Uterus (tissue), 4 donors: Measurements from ENCODE around the gene PRDM11. TPM values are rescaled to one million over a fixed set of nuclear protein-coding genes. Genes with fewer than 3 reads are reported as not detected.

ENCODE experiments used
- DNase-seq, 2 donors: peaks; one replicate each; pipeline ENCODE4 v3.0.0-alpha.2; 2019 to 2020
- H3K27ac ChIP-seq, 2 donors: fragments of 200-600 bp; sonication (generic); 1 replicate in 1 of 2; 2 replicates in 1 of 2; pipeline ENCODE4 v1.5.1; 2016 to 2018
- H3K27me3 ChIP-seq, 2 donors: fragments of 200-600 bp; sonication (generic); one replicate each; pipeline ENCODE4 v1.5.1; 2018 to 2019; ENCODE audit warnings: control low read depth in 1 of 2
- H3K36me3 ChIP-seq, 2 donors: fragments of 200-600 bp; sonication (generic); one replicate each; pipeline ENCODE4 v1.5.1; 2019; ENCODE audit warnings: control low read depth in 1 of 2
- H3K4me1 ChIP-seq, 2 donors: fragments of 200-600 bp; sonication (generic); one replicate each; pipeline ENCODE4 v1.5.1; 2018 to 2019; ENCODE audit warnings: control low read depth in 1 of 2
- H3K4me3 ChIP-seq, 2 donors: fragments of 200-600 bp; sonication (generic); 1 replicate in 1 of 2; 2 replicates in 1 of 2; pipeline ENCODE4 v1.5.1; 2018 to 2019; ENCODE audit warnings: mild to moderate bottlenecking in 1 of 2
- H3K9me3 ChIP-seq, 2 donors: fragments of 200-600 bp; sonication (generic); one replicate each; pipeline ENCODE4 v1.5.1; 2019; ENCODE audit warnings: control low read depth in 1 of 2
- CTCF ChIP-seq, 4 experiments: fragments of 200-600 bp in 2 of 4; fragments of 450-650 bp in 2 of 4; sonication (generic) in 2 of 4; IDR thresholded peaks; one replicate each; pipeline ENCODE4 v1.5.1; 2016 to 2019; ENCODE audit warnings: antibody characterized with exemption in 4 of 4, mild to moderate bottlenecking in 2 of 4, moderate library complexity in 1 of 4
- POLR2A ChIP-seq, 2 donors: fragments of 450-650 bp; IDR thresholded peaks; one replicate each; pipeline ENCODE4 v1.6.1; 2016; ENCODE audit warnings: antibody characterized with exemption in 2 of 2, mild to moderate bottlenecking in 1 of 2, moderate library complexity in 1 of 2
- intact Hi-C: fragments of 100-400 bp; cut with DNase I; formaldehyde crosslinking; loops from one replicate; pipeline ENCODE4 v1.15.1; 2023; ENCODE audit warnings: low total_unique reads
- total RNA-seq, 4 donors: library from RNA; depleted of rRNA in 3 of 4; stranded (reverse); fragments of >200 nt in 3 of 4; gene quantifications; one replicate each; pipeline versions ENCODE4 v1.1.0 to v1.2.4, GENCODE V29; 2014 to 2023
- donor health status: DM: yes; HTN: yes; CAD: no.

PRDM11 gene
- total RNA-seq, 4 donors from 2014 or later = 7.4 to 318 (median 58.5) TPM

- no peaks in the 10 kb centered on the region for H3K36me3 ChIP-seq
- H3K9me3 ChIP-seq = no peaks in the 10 kb centered on the region
- no peak overlapping the region for H3K4me3 ChIP-seq
- no peak overlapping the region for H3K27ac ChIP-seq
- TF ChIP-seq CTCF (IDR thresholded peaks at IDR 0.05) (no peak), POLR2A (IDR thresholded peaks at IDR 0.05) (no peak)
- intact Hi-C loops = loop anchor here (10.0 kb wide), 1 partner anchor 51 kb away; no protein-coding TSS in a partner anchor
- H3K4me1 ChIP-seq = peaks cover 0 to under 1% of the 10 kb centered on the region in 2 donors
- no peaks in the 10 kb centered on the region for H3K27me3 ChIP-seq
- DNase-seq = no peak
These were observed 69.6 kb downstream of the PRDM11 start for GRCh38 chr11:45216031-45216430.

GRCh38 chr11:45216901-45217300 lies 70.5 kb downstream of the PRDM11 start:
- no peak for TF ChIP-seq CTCF (IDR thresholded peaks at IDR 0.05)
- no peak for TF ChIP-seq POLR2A (IDR thresholded peaks at IDR 0.05)
- no peak overlapping the region for H3K4me3 ChIP-seq
- no peaks in the 10 kb centered on the region for H3K27me3 ChIP-seq
- no peak overlapping the region for H3K27ac ChIP-seq
- H3K4me1 ChIP-seq = no peaks in the 10 kb centered on the region
- intact Hi-C loops = loop anchor here (10.0 kb wide), 1 partner anchor 52 kb away; no protein-coding TSS in a partner anchor
- no peaks in the 10 kb centered on the region for H3K36me3 ChIP-seq
- H3K9me3 ChIP-seq = no peaks in the 10 kb centered on the region
- no peak for DNase-seq

- no peaks in the 10 kb centered on the region for H3K36me3 ChIP-seq
- H3K27me3 ChIP-seq = no peaks in the 10 kb centered on the region
- TF ChIP-seq CTCF (IDR thresholded peaks at IDR 0.05) = no peak
- no peak overlapping the region for H3K27ac ChIP-seq
- H3K9me3 ChIP-seq = no peaks in the 10 kb centered on the region
- H3K4me3 ChIP-seq = no peak overlapping the region
- no peak for DNase-seq
- intact Hi-C loops = loop anchor here (10.0 kb wide), 1 partner anchor 53 kb away; no protein-coding TSS in a partner anchor
- no peaks in the 10 kb centered on the region for H3K4me1 ChIP-seq
These were observed 71.6 kb downstream of the PRDM11 start for GRCh38 chr11:45217991-45218390.

- H3K9me3 ChIP-seq = no peaks in the 10 kb centered on the region
- H3K4me3 ChIP-seq = no peak overlapping the region
- no peaks in the 10 kb centered on the region for H3K4me1 ChIP-seq
- DNase-seq = no peak
- no peak overlapping the region for H3K27ac ChIP-seq
- H3K36me3 ChIP-seq = no peaks in the 10 kb centered on the region
- no peaks in the 10 kb centered on the region for H3K27me3 ChIP-seq
- intact Hi-C loops = loop anchor here (10.0 kb wide), 1 partner anchor 54 kb away; no protein-coding TSS in a partner anchor
- TF ChIP-seq CTCF (IDR thresholded peaks at IDR 0.05) (no peak), POLR2A (IDR thresholded peaks at IDR 0.05) (no peak)
These were observed 72.3 kb downstream of the PRDM11 start for GRCh38 chr11:45218705-45219104.

GRCh38 chr11:45219411-45219810 lies 73.0 kb downstream of the PRDM11 start:
- intact Hi-C loops = loop anchor here (10.0 kb wide), 1 partner anchor 55 kb away; no protein-coding TSS in a partner anchor
- DNase-seq = no peak

More at GRCh38 chr11:45219411-45219810, 73.0 kb downstream of the PRDM11 start:
- Histone ChIP-seq H3K9me3 (no peaks in the 10 kb centered on the region), H3K27me3 (no peaks in the 10 kb centered on the region), H3K27ac (no peak overlapping the region), H3K4me1 (no peaks in the 10 kb centered on the region), H3K36me3 (no peaks in the 10 kb centered on the region), H3K4me3 (no peak overlapping the region)
- no peak for TF ChIP-seq CTCF (IDR thresholded peaks at IDR 0.05)
- no peak for TF ChIP-seq POLR2A (IDR thresholded peaks at IDR 0.05)
